Endothelial cell of umbilical vein (primary cell): ENCODE measurements around the gene LDLRAD4.

Experiments used
- CTCF ChIP-seq, 2 donors: IDR thresholded peaks; 1 replicate in 1 of 2; 2 replicates in 1 of 2; pipeline ENCODE4 v1.5.1; 2011; ENCODE audit warnings: low read length in 2 of 2, mild to moderate bottlenecking in 2 of 2, moderate library complexity in 2 of 2, control low read depth in 1 of 2, inconsistent platforms in 1 of 2, low read depth in 1 of 2; ENCODE audit not compliant: insufficient read depth in 1 of 2; ENCODE audit errors: extremely low read depth in 1 of 2
- MYC ChIP-seq: IDR thresholded peaks from one replicate; pipeline ENCODE4 v1.6.1; 2011; ENCODE audit warnings: mild to moderate bottlenecking, low read depth, low read length
- POLR2A ChIP-seq: IDR thresholded peaks from 2 replicates; pipeline ENCODE4 v1.6.1; 2012; ENCODE audit warnings: low read depth, mild to moderate bottlenecking, control low read depth, low read length
- POLR2AphosphoS5 ChIP-seq: IDR thresholded peaks from 2 replicates; pipeline ENCODE4 v1.6.1; 2012; ENCODE audit warnings: low read depth, mild to moderate bottlenecking, control low read depth, low read length, moderate library complexity; ENCODE audit not compliant: insufficient read depth

- TF ChIP-seq MYC (no peak), POLR2AphosphoS5 (no peak), CTCF (IDR thresholded peaks at IDR 0.05; ENCODE audit: extremely low read depth in 1 of 2, insufficient read depth in 1 of 2, low read depth in 1 of 2, low read length in 2 of 2) (no peak), POLR2A (no peak)
Observed at GRCh38 chr18:13241893-13242175, 23.3 kb downstream of the LDLRAD4 start.
